Measurements from ENCODE around the gene UPK1B. TPM values are rescaled to one million over a fixed set of nuclear protein-coding genes. Genes with fewer than 3 reads are reported as not detected.

Gene UPK1B
- total and polyA plus RNA-seq, 9 of the 15 experiments (the other 6 are each of a cell fraction or from before 2014, with no cell fraction given), result 0.22 to 1.2 (median 0.51) TPM

DNA sequence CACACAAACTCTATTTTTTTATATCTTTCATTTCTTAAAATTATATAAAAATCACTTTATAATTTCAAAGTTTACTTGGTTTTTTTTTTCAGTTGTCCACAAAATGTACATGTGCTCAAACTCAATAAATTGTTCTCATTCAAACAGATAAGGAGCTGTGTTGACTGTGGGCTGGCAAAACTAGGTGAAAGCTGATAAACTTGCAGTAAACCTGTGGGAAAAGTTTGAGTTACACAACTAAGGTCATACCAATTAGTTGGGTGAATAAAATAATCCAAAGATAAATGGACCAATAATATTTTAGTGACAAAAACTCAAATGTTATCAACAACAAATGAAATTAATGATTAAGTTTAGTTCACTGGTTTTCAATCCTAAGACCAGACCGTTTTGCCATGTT is 12.6 kb upstream of the UPK1B start (continued):
- TF ChIP-seq, protein P1, sequence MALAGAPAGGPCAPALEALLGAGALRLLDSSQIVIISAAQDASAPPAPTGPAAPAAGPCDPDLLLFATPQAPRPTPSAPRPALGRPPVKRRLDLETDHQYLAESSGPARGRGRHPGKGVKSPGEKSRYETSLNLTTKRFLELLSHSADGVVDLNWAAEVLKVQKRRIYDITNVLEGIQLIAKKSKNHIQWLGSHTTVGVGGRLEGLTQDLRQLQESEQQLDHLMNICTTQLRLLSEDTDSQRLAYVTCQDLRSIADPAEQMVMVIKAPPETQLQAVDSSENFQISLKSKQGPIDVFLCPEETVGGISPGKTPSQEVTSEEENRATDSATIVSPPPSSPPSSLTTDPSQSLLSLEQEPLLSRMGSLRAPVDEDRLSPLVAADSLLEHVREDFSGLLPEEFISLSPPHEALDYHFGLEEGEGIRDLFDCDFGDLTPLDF (CRISPR knock-in tag; IDR thresholded peaks at IDR 0.05), result no peak
- TF ChIP-seq, protein P2, sequence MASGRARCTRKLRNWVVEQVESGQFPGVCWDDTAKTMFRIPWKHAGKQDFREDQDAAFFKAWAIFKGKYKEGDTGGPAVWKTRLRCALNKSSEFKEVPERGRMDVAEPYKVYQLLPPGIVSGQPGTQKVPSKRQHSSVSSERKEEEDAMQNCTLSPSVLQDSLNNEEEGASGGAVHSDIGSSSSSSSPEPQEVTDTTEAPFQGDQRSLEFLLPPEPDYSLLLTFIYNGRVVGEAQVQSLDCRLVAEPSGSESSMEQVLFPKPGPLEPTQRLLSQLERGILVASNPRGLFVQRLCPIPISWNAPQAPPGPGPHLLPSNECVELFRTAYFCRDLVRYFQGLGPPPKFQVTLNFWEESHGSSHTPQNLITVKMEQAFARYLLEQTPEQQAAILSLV (tag; IDR thresholded peaks at IDR 0.05), result no peak
- TF ChIP-seq ZNF644 (tag; IDR thresholded peaks at IDR 0.05; ENCODE audit: low read depth), result no peak
- TF ChIP-seq, protein P3, sequence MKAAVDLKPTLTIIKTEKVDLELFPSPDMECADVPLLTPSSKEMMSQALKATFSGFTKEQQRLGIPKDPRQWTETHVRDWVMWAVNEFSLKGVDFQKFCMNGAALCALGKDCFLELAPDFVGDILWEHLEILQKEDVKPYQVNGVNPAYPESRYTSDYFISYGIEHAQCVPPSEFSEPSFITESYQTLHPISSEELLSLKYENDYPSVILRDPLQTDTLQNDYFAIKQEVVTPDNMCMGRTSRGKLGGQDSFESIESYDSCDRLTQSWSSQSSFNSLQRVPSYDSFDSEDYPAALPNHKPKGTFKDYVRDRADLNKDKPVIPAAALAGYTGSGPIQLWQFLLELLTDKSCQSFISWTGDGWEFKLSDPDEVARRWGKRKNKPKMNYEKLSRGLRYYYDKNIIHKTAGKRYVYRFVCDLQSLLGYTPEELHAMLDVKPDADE (conservative IDR thresholded peaks at IDR 0.05; ENCODE audit: control insufficient read depth, low read depth, low read length), result no peak
- TF ChIP-seq BRD4 (IDR thresholded peaks at IDR 0.05), result no peak
- TF ChIP-seq, protein P4, sequence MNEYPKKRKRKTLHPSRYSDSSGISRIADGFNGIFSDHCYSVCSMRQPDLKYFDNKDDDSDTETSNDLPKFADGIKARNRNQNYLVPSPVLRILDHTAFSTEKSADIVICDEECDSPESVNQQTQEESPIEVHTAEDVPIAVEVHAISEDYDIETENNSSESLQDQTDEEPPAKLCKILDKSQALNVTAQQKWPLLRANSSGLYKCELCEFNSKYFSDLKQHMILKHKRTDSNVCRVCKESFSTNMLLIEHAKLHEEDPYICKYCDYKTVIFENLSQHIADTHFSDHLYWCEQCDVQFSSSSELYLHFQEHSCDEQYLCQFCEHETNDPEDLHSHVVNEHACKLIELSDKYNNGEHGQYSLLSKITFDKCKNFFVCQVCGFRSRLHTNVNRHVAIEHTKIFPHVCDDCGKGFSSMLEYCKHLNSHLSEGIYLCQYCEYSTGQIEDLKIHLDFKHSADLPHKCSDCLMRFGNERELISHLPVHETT (CRISPR knock-in tag; conservative IDR thresholded peaks at IDR 0.05 in 1 of 2, IDR thresholded peaks at IDR 0.05 in 1 of 2), result no peak
- no peak for TF ChIP-seq ZNF780A (CRISPR knock-in tag; IDR thresholded peaks at IDR 0.05)
- TF ChIP-seq, protein P5, sequence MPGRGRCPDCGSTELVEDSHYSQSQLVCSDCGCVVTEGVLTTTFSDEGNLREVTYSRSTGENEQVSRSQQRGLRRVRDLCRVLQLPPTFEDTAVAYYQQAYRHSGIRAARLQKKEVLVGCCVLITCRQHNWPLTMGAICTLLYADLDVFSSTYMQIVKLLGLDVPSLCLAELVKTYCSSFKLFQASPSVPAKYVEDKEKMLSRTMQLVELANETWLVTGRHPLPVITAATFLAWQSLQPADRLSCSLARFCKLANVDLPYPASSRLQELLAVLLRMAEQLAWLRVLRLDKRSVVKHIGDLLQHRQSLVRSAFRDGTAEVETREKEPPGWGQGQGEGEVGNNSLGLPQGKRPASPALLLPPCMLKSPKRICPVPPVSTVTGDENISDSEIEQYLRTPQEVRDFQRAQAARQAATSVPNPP (IDR thresholded peaks at IDR 0.05; ENCODE audit: borderline replicate concordance, insufficient read depth, insufficient read length), result no peak
